GM12864 (cell line): ENCODE measurements around the gene ZFP42.

ENCODE experiments used
- DNase-seq: peaks from one replicate; pipeline ENCODE4 v3.0.0-alpha.2; 2011; ENCODE audit warnings: low read depth
- H3K4me3 ChIP-seq: 2 replicates; pipeline ENCODE4 v1.5.1; 2011; ENCODE audit warnings: mild to moderate bottlenecking, low read depth, low read length, control low read depth
- CTCF ChIP-seq: IDR thresholded peaks from 2 replicates; pipeline ENCODE4 v1.5.1; 2011; ENCODE audit warnings: low read depth, mild to moderate bottlenecking, moderate library complexity, low read length, control low read depth, inconsistent platforms; ENCODE audit errors: missing control alignments

Gene ZFP42

GRCh38 chr4:188046657-188047056 lies 51.1 kb downstream of the ZFP42 start:
- TF ChIP-seq CTCF, result no peak
- no peak overlapping the region for H3K4me3 ChIP-seq
- no peak for DNase-seq

- DNase-seq, result no peak
- H3K4me3 ChIP-seq, result no peak overlapping the region
- TF ChIP-seq CTCF, result no peak
Measured at GRCh38 chr4:188053302-188053701, 57.7 kb downstream of the ZFP42 start.
